PC-9 (cell line): Measurements from ENCODE around the gene PSD4. TPM values are rescaled to one million over a fixed set of nuclear protein-coding genes. Genes with fewer than 3 reads are reported as not detected.

Experiments used
- BruUV-seq: library from RNA; stranded (reverse); fragments of 400-500 nt; replicated peaks from 2 replicates; lab custom pipeline; 2021; lab: Mats Ljungman, UMichigan
- CTCF ChIA-PET: fragments of 300-600 bp; sonication (Branson Sonifier 250); formaldehyde crosslinking; loops from one replicate; lab custom pipeline; 2022; ENCODE audit warnings: antibody characterized with exemption; lab: Charles Lee
- POLR2A ChIA-PET: fragments of 300-600 bp; sonication (Branson Sonifier 250); formaldehyde crosslinking; loops from one replicate; lab custom pipeline; 2022; ENCODE audit warnings: antibody characterized with exemption; ENCODE audit not compliant: unreplicated experiment; lab: Charles Lee
- DNase-seq, 2 experiments: peaks; one replicate each; pipeline versions ENCODE4 v3.0.0 to v3.0.0-alpha.2; 2015 to 2022; ENCODE audit warnings: mixed read lengths in 1 of 2
- H2AFZ ChIP-seq: fragments of 200-600 bp; sonication (generic); 2 replicates; pipeline ENCODE4 v1.8.1; 2017; ENCODE audit warnings: antibody characterized with exemption
- H3F3A ChIP-seq: fragments of 200-600 bp; sonication (generic); 2 replicates; pipeline ENCODE4 v1.8.1; 2017; ENCODE audit warnings: antibody characterized with exemption, mild to moderate bottlenecking, low read depth; ENCODE audit not compliant: insufficient read depth
- H3K27ac ChIP-seq: fragments of 200-600 bp; sonication (generic); 2 replicates; pipeline ENCODE4 v1.6.1; 2016; ENCODE audit warnings: mixed run types
- H3K27me3 ChIP-seq: fragments of 200-600 bp; sonication (generic); 2 replicates; pipeline ENCODE4 v1.6.1; 2016; ENCODE audit warnings: low read depth, mixed run types; ENCODE audit not compliant: insufficient read depth
- H3K36me3 ChIP-seq: fragments of 200-600 bp; sonication (generic); 2 replicates; pipeline ENCODE4 v1.6.1; 2016; ENCODE audit warnings: low read depth, mixed run types
- H3K4me1 ChIP-seq: fragments of 200-600 bp; sonication (generic); replicated peaks from 2 replicates; pipeline ENCODE4 v1.6.1; 2016; ENCODE audit warnings: mixed run types; ENCODE audit not compliant: insufficient read depth
- H3K4me2 ChIP-seq: fragments of 200-600 bp; sonication (generic); 2 replicates; pipeline ENCODE4 v1.6.1; 2017; ENCODE audit warnings: mixed run types
- H3K4me3 ChIP-seq: fragments of 200-600 bp; sonication (generic); 2 replicates; pipeline ENCODE4 v1.6.1; 2016; ENCODE audit warnings: mixed run types
- H3K79me2 ChIP-seq: fragments of 200-600 bp; sonication (generic); 2 replicates; pipeline ENCODE4 v1.6.1; 2017; ENCODE audit warnings: low read depth, mixed run types
- H3K9me2 ChIP-seq: fragments of 200-600 bp; sonication (generic); 2 replicates; pipeline ENCODE4 v1.8.1; 2017; ENCODE audit warnings: mild to moderate bottlenecking; ENCODE audit not compliant: insufficient read depth
- H3K9me3 ChIP-seq: fragments of 200-600 bp; sonication (generic); 2 replicates; pipeline ENCODE4 v1.8.1; 2016; ENCODE audit warnings: low read depth; ENCODE audit not compliant: insufficient read depth
- H4K20me1 ChIP-seq: fragments of 200-600 bp; sonication (generic); 2 replicates; pipeline ENCODE4 v1.8.1; 2017; ENCODE audit not compliant: insufficient read depth
- EZH2 ChIP-seq: fragments of 200-600 bp; sonication (generic); IDR thresholded peaks from 2 replicates; pipeline ENCODE4 v1.8.0; 2017; ENCODE audit warnings: antibody characterized with exemption, low read depth
- intact Hi-C: fragments of 100-400 bp; cut with micrococcal nuclease; formaldehyde crosslinking; loops from one replicate; pipeline ENCODE4 v1.10.0; 2022; ENCODE audit not compliant: unreplicated experiment
- total RNA-seq: library from RNA; stranded (reverse); gene quantifications from 2 replicates; pipeline ENCODE4 v1.2.3, GENCODE V29; 2021
- TF ChIP-seq, protein P1 (sequence below): fragments of 200-600 bp; sonication (generic); conservative IDR thresholded peaks from 2 replicates; pipeline ENCODE4 v1.6.1; 2017; ENCODE audit warnings: mixed run types, antibody characterized with exemption, mild to moderate bottlenecking, moderate library complexity

PSD4 gene
- total RNA-seq, 1 experiment from 2014 or later: 29.6 TPM

DNA sequence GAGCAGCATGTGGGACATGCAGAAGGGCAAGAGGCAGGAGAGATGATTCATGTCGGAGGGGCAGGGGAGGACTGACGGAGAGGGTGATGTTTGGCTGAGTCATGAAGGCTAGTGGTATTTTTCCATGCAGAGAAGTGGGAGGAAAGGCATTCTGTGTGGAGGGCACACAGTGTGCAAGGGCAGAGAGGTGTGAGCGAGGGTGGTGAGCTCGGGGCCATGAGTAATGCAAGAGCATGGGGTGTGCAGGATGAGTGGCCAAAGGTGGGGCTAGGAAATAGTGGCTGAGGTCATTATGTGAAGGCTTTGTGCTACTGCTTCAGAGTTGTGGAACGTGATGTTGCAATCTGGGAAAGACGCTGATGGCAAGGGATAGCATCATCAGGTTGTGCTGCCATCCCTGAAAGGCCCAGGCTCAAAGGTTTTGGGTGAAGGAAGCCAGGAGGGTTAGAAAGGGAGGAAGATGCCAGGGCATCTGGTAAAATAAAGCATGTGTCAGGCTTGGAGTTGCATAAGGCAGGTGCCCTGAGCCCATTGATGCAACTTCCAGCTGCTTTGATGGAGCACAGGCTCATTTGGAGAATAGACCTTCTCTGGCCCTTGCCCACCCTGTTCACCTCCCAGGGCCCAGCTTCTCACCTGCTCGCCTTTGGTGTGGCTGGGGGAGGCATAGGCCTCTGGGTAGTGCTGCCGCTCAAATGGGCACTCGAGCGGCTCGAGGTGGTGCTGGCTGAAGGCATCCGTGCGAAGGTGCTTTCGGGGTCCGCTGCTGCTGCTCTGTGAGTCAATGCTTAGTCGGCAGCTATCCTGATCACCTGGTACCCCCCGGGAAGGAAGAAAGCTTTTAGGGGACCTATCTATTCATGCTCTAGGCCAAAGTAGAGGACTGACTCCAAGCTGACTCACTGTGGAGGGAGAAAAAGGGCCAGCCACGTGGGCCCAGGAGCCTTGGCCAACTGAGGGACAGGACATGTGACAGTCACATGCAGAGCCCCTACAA is 67.4 kb downstream of the PSD4 start:
- Histone ChIP-seq H3K27ac (peak overlapping the region; percentile 80), H4K20me1 (0 out of 2 replicates have a peak, but pooled peaks cover 6% of the 10 kb centered on the region), H3K36me3 (peaks cover 8% of the 10 kb centered on the region; the same call in 1 of the 2 replicates), H3K79me2 (peaks cover 71% of the 10 kb centered on the region), H3K9me3 (no peaks in the 10 kb centered on the region), H3F3A (peaks cover 48% of the 10 kb centered on the region), H2AFZ (no peak overlapping the region), H3K4me1 (peaks cover 49% of the 10 kb centered on the region), H3K9me2 (no peaks in the 10 kb centered on the region), H3K4me2 (peak overlapping the region; percentile 61), H3K4me3 (no peak overlapping the region; the same call in 1 of the 2 replicates), H3K27me3 (no peaks in the 10 kb centered on the region)
- intact Hi-C loops: loop anchor here (1.0 to 2.0 kb wide), 4 partner anchors 37 to 172 kb away; no protein-coding TSS in a partner anchor
- ChIA-PET CTCF (interaction anchor here (0.5 to 1.9 kb wide), 6 partner anchors 8 to 161 kb away, joined by 3 to 10 read pairs (median 7); no protein-coding TSS in a partner anchor), POLR2A (interaction anchor here (0.5 to 0.6 kb wide), 4 partner anchors 10 to 206 kb away, joined by 3 to 6 read pairs (median 4); no protein-coding TSS in a partner anchor)
- TF ChIP-seq EZH2: no peak
- TF ChIP-seq, protein P1, sequence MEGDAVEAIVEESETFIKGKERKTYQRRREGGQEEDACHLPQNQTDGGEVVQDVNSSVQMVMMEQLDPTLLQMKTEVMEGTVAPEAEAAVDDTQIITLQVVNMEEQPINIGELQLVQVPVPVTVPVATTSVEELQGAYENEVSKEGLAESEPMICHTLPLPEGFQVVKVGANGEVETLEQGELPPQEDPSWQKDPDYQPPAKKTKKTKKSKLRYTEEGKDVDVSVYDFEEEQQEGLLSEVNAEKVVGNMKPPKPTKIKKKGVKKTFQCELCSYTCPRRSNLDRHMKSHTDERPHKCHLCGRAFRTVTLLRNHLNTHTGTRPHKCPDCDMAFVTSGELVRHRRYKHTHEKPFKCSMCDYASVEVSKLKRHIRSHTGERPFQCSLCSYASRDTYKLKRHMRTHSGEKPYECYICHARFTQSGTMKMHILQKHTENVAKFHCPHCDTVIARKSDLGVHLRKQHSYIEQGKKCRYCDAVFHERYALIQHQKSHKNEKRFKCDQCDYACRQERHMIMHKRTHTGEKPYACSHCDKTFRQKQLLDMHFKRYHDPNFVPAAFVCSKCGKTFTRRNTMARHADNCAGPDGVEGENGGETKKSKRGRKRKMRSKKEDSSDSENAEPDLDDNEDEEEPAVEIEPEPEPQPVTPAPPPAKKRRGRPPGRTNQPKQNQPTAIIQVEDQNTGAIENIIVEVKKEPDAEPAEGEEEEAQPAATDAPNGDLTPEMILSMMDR: no peak
- DNase-seq: peak; percentile 92 to 99
- BruUV-seq: no TSS peak

DNA sequence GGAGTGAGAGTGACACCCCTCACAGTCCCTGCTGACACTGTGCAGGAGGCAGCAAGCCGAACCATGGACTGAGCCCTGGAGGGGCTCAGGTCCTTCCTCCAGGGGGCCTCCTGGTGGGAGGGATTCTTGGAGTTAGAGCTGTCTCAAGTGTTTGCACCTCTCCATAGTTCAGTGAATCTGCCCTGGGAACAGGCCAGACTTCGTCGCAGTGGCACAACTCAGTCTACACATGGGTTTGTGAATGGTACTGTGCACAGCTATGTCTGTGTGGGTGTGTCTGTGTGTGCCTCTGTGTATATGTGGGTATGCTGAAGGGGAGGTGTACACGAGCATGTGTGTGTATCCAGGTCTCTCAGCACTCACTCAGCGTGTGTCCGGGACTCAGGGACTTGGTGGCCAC is 68.6 kb downstream of the PSD4 start:
- H4K20me1 ChIP-seq: 0 out of 2 replicates have a peak, but pooled peaks cover 6% of the 10 kb centered on the region
- BruUV-seq: no TSS peak
- ChIA-PET CTCF (interaction anchor here (0.6 kb wide), 1 partner anchor 170 kb away, joined by 3 read pairs; no protein-coding TSS in a partner anchor), POLR2A (no interaction called here)
- H3K79me2 ChIP-seq: peaks cover 60% of the 10 kb centered on the region
- peaks cover 8% of the 10 kb centered on the region; the same call in 1 of the 2 replicates for H3K36me3 ChIP-seq
- no peak for DNase-seq
- TF ChIP-seq, protein P1: no peak
- no peak for TF ChIP-seq EZH2
- H3K27ac ChIP-seq: peak overlapping the region; percentile 80
- H3F3A ChIP-seq: peaks cover 48% of the 10 kb centered on the region
- intact Hi-C loops: no loop called here
- H3K9me2 ChIP-seq: no peaks in the 10 kb centered on the region
- H3K4me1 ChIP-seq: peaks cover 45% of the 10 kb centered on the region
- H3K4me2 ChIP-seq: no peak overlapping the region
- no peak overlapping the region for H3K4me3 ChIP-seq
- no peaks in the 10 kb centered on the region for H3K9me3 ChIP-seq
- no peaks in the 10 kb centered on the region for H3K27me3 ChIP-seq
- no peak overlapping the region for H2AFZ ChIP-seq

DNA sequence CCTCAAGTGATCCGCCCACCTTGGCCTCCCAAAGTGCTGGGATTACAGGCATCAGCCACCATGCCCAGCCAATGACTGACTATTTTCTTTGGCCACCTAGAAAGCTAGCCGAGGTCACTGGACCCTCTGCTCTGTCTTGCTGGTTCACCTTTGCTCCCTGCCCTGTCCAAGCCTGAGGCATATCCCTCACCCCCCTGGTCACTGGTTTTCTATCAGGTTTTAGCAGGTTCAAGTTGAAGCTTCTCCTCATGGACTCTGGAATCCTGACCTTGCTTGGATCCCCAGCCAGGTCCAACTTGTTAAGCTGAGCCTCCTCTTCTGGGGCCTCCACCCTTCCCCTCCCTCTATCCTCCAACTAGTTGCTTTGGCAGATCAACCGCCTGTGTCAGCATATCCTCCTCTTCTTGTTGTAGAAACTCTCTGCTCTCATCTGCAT is 71.5 kb downstream of the PSD4 start:
- BruUV-seq: no TSS peak
- H3K9me2 ChIP-seq: no peaks in the 10 kb centered on the region
- POLR2A ChIA-PET: no interaction called here
- peaks cover 37% of the 10 kb centered on the region for H3K79me2 ChIP-seq
- H3K36me3 ChIP-seq: no peaks in the 10 kb centered on the region; the same call in 1 of the 2 replicates
- H3K27me3 ChIP-seq: no peaks in the 10 kb centered on the region
- no peak overlapping the region for H3K4me3 ChIP-seq
- H2AFZ ChIP-seq: no peak overlapping the region
- no peak overlapping the region for H3K4me2 ChIP-seq
- DNase-seq: no peak
- CTCF ChIA-PET: no interaction called here
- peaks cover 18% of the 10 kb centered on the region for H3F3A ChIP-seq
- intact Hi-C loops: loop anchor here (5.0 kb wide), 2 partner anchors 108 to 147 kb away; no protein-coding TSS in a partner anchor
- no peak overlapping the region for H3K27ac ChIP-seq
- H4K20me1 ChIP-seq: no peaks in the 10 kb centered on the region
- H3K4me1 ChIP-seq: peaks cover 19% of the 10 kb centered on the region
- H3K9me3 ChIP-seq: no peaks in the 10 kb centered on the region
- no peak for TF ChIP-seq EZH2
- TF ChIP-seq, protein P1: no peak
